Keratinocyte (primary cell): ENCODE measurements around the gene OPRD1. TPM values are rescaled to one million over a fixed set of nuclear protein-coding genes. Genes with fewer than 3 reads are reported as not detected.

Source experiments
- DNase-seq: peaks from one replicate; pipeline ENCODE4 v3.0.0-alpha.2; 2011; ENCODE audit warnings: low read depth, missing footprints, low spot score
- FAIRE-seq: peaks from 2 replicates; lab custom pipeline; 2011; peaks lifted over from hg19 to GRCh38; lab: Jason Lieb, UNC
- H2AFZ ChIP-seq: 2 replicates; pipeline ENCODE4 v1.6.0; 2012; ENCODE audit warnings: low read length, control low read depth, inconsistent platforms; ENCODE audit not compliant: control insufficient read depth
- H3K27ac ChIP-seq: 2 replicates; pipeline ENCODE4 v1.5.1; 2011; ENCODE audit warnings: low read length; ENCODE audit not compliant: control insufficient read depth, insufficient read depth
- H3K27me3 ChIP-seq: 3 replicates; pipeline ENCODE4 v1.6.0; 2011; ENCODE audit warnings: low read length; ENCODE audit not compliant: control insufficient read depth, insufficient read depth; ENCODE audit errors: extremely low read depth
- H3K36me3 ChIP-seq, 2 experiments: 2 replicates in 1 of 2; 3 replicates in 1 of 2; pipeline ENCODE4 v1.5.1; 2011; ENCODE audit warnings: low read length in 2 of 2, mild to moderate bottlenecking in 1 of 2; ENCODE audit not compliant: control insufficient read depth in 2 of 2, insufficient read depth in 2 of 2; ENCODE audit errors: extremely low read depth in 1 of 2
- H3K4me1 ChIP-seq: 3 replicates; pipeline ENCODE4 v1.5.1; 2011; ENCODE audit warnings: low read length; ENCODE audit not compliant: control insufficient read depth, insufficient read depth; ENCODE audit errors: extremely low read depth
- H3K4me2 ChIP-seq: 3 replicates; pipeline ENCODE4 v1.6.0; 2011; ENCODE audit warnings: low read depth, low read length; ENCODE audit not compliant: control insufficient read depth, insufficient read depth; ENCODE audit errors: extremely low read depth
- H3K4me3 ChIP-seq, 3 experiments: fragments of 200-600 bp in 1 of 3; sonication (generic) in 1 of 3; 2 replicates in 2 of 3; 3 replicates in 1 of 3; pipeline ENCODE4 v1.5.1; 2011 to 2016; ENCODE audit warnings: low read length in 3 of 3, mild to moderate bottlenecking in 3 of 3, control low read depth in 2 of 3, inconsistent platforms in 1 of 3, low read depth in 1 of 3, mixed read lengths in 1 of 3, mixed run types in 1 of 3, moderate library complexity in 1 of 3; ENCODE audit not compliant: control insufficient read depth in 2 of 3, insufficient read depth in 2 of 3; ENCODE audit errors: extremely low read depth in 1 of 3
- H3K79me2 ChIP-seq: 2 replicates; pipeline ENCODE4 v1.6.0; 2012; ENCODE audit warnings: low read length; ENCODE audit not compliant: control insufficient read depth, insufficient read depth
- H3K9ac ChIP-seq: 3 replicates; pipeline ENCODE4 v1.6.0; 2011; ENCODE audit warnings: low read length; ENCODE audit not compliant: control insufficient read depth, insufficient read depth; ENCODE audit errors: extremely low read depth
- H3K9me1 ChIP-seq: 3 replicates; pipeline ENCODE4 v1.6.0; 2011; ENCODE audit warnings: low read length; ENCODE audit not compliant: control insufficient read depth, insufficient read depth; ENCODE audit errors: extremely low read depth
- H3K9me3 ChIP-seq: 2 replicates; pipeline ENCODE4 v1.5.1; 2012; ENCODE audit warnings: low read depth, low read length; ENCODE audit not compliant: control insufficient read depth
- H4K20me1 ChIP-seq: 3 replicates; pipeline ENCODE4 v1.6.0; 2011; ENCODE audit warnings: low read length; ENCODE audit not compliant: control insufficient read depth, insufficient read depth; ENCODE audit errors: extremely low read depth
- EZH2 ChIP-seq: IDR thresholded peaks from one replicate; pipeline ENCODE4 v1.6.1; 2012; ENCODE audit warnings: inconsistent platforms, mild to moderate bottlenecking, low read length, moderate library complexity
- dilution Hi-C: fragments of 300-500 bp; cut with MboI; formaldehyde crosslinking; loops from one replicate; pipeline ENCODE4 v1.7.0; 2020; ENCODE audit warnings: low sequenced_read_pairs; ENCODE audit not compliant: extremely low pct_ligation_motif_present
- polyA plus RNA-seq, 5 experiments: library from polyadenylated mRNA; depleted of rRNA in 3 of 5; stranded (reverse) in 3 of 5; stranded (forward) in 1 of 5; unstranded in 1 of 5; fragments of >200 nt; gene quantifications; 1 replicate in 1 of 5; 2 replicates in 3 of 5; 3 replicates in 1 of 5; pipeline versions ENCODE4 v1.2.1 to v1.2.3, GENCODE V29; 2011 to 2012; ENCODE audit warnings: missing spikeins in 2 of 5, low read depth in 1 of 5, low replicate concordance in 1 of 5
- TF ChIP-seq, protein P1 (sequence below), 3 experiments: IDR thresholded peaks in 1 of 3; conservative IDR thresholded peaks in 1 of 3; optimal IDR thresholded peaks in 1 of 3; 2 replicates in 2 of 3; 3 replicates in 1 of 3; pipeline versions ENCODE3 to v1.5.1; 2011; ENCODE audit warnings: low read length in 3 of 3, mild to moderate bottlenecking in 3 of 3, moderate library complexity in 2 of 3, control low read depth in 1 of 3, inconsistent platforms in 1 of 3; ENCODE audit not compliant: insufficient read depth in 2 of 3; ENCODE audit errors: extremely low read depth in 1 of 3

The OPRD1 gene
- polyA plus RNA-seq, 1 donor (not counting 4 experiments of a cell fraction or from before 2014, with no cell fraction given) = not detected

DNA sequence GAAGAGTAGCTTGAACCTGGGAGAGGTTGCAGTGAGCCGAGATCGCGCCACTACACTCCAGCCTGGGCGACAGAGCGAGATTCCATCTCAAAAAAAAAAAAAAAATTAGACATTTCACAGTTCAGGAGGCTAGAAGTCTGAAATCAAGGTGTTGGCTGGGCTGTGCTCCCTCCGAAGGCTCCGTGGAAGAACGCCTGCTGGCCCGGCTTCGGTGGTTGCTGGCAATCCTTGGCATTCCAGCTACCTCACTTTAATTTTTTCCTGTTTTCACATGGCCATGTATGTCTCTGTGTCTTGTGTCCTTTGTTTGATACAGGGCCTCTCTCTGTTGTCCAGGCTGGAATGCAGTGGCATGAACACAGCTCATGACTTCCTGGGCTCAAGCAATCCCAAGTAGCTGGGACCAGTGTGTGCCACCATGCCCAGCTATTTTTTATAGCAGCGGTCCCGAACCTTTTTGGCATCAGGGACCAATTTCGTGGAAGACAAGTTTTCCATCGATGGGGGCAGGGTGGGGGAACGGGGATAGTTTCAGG is 24.5 kb downstream of the OPRD1 start:
- H3K9ac ChIP-seq = no peak overlapping the region
- no peaks in the 10 kb centered on the region for H3K9me1 ChIP-seq
- no peak overlapping the region for H3K4me2 ChIP-seq
- no peak overlapping the region for H2AFZ ChIP-seq
- no peaks in the 10 kb centered on the region for H4K20me1 ChIP-seq
- no peak for DNase-seq
- no peak for FAIRE-seq
- no peaks in the 10 kb centered on the region for H3K9me3 ChIP-seq
- no peak overlapping the region for H3K27ac ChIP-seq
- dilution Hi-C loops = no loop called here
- no peak overlapping the region for H3K4me3 ChIP-seq
- TF ChIP-seq EZH2 = no peak
- TF ChIP-seq, protein P1, sequence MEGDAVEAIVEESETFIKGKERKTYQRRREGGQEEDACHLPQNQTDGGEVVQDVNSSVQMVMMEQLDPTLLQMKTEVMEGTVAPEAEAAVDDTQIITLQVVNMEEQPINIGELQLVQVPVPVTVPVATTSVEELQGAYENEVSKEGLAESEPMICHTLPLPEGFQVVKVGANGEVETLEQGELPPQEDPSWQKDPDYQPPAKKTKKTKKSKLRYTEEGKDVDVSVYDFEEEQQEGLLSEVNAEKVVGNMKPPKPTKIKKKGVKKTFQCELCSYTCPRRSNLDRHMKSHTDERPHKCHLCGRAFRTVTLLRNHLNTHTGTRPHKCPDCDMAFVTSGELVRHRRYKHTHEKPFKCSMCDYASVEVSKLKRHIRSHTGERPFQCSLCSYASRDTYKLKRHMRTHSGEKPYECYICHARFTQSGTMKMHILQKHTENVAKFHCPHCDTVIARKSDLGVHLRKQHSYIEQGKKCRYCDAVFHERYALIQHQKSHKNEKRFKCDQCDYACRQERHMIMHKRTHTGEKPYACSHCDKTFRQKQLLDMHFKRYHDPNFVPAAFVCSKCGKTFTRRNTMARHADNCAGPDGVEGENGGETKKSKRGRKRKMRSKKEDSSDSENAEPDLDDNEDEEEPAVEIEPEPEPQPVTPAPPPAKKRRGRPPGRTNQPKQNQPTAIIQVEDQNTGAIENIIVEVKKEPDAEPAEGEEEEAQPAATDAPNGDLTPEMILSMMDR (optimal IDR thresholded peaks at IDR 0.05 in 1 of 3, IDR thresholded peaks at IDR 0.05 in 1 of 3, conservative IDR thresholded peaks at IDR 0.05 in 1 of 3; ENCODE audit: extremely low read depth in 1 of 3, insufficient read depth in 2 of 3, low read length in 3 of 3) = no peak
- no peaks in the 10 kb centered on the region for H3K4me1 ChIP-seq
- no peaks in the 10 kb centered on the region for H3K36me3 ChIP-seq
- H3K27me3 ChIP-seq = peaks cover 6% of the 10 kb centered on the region
- H3K79me2 ChIP-seq = no peaks in the 10 kb centered on the region

DNA sequence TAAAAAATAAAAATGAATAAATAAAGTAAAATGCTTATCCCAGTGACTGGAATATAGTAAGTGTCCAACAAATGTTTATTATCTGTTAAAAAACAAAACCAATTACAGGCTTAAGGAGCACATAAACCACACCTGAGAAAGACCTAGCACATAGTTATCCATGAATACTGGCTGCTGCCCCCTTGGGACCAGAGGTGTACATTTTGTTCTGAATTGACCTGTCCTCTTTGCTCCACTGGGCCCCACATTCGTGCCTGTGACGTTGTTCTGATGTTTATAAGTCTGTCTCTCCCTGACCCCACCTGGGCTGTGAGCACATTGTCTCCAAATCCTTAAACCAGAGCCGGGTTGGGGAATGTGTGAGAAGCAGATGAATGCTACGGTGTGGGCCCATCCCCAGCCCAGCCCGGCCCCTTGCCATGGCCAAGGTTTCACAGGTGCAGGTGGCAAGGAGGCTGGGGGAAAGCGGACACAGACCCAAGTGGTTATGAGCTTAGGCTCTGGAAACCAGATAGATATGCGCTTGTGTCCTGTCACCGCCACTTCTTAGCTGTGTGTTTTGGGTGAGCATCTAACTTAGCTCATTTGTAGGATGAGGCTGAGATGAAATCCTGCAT is 29.1 kb downstream of the OPRD1 start:
- Histone ChIP-seq H3K27ac (no peak overlapping the region), H3K79me2 (no peaks in the 10 kb centered on the region), H3K36me3 (no peaks in the 10 kb centered on the region), H3K9me3 (no peaks in the 10 kb centered on the region), H2AFZ (no peak overlapping the region), H3K4me3 (no peak overlapping the region), H3K4me1 (no peaks in the 10 kb centered on the region), H3K27me3 (peaks cover 4% of the 10 kb centered on the region), H4K20me1 (no peaks in the 10 kb centered on the region), H3K9ac (no peak overlapping the region), H3K4me2 (no peak overlapping the region), H3K9me1 (no peaks in the 10 kb centered on the region)
- DNase-seq (no peak), FAIRE-seq (no peak)
- TF ChIP-seq EZH2 = no peak
- TF ChIP-seq, protein P1 (optimal IDR thresholded peaks at IDR 0.05 in 1 of 3, IDR thresholded peaks at IDR 0.05 in 1 of 3, conservative IDR thresholded peaks at IDR 0.05 in 1 of 3; ENCODE audit: extremely low read depth in 1 of 3, insufficient read depth in 2 of 3, low read length in 3 of 3) = peak in 1 of 3 experiments; percentile 8
- dilution Hi-C loops = loop anchor here (10.0 kb wide), 1 partner anchor 46 kb away; no protein-coding TSS in a partner anchor
